GM19467 (cell line): ENCODE measurements around the gene ZNF470.

Experiments used
- ATAC-seq: cut with Tn5 transposase; IDR thresholded peaks from one replicate; pipeline ENCODE4 v1.9.1; 2021; ENCODE audit warnings: mild to moderate bottlenecking, moderate library complexity; ENCODE audit not compliant: unreplicated experiment

Gene ZNF470

GRCh38 chr19:56608274-56608964 lies 41.2 kb downstream of the ZNF470 start:
- ATAC-seq: no peak

- ATAC-seq: no peak
Measured at GRCh38 chr19:56611288-56611687, 44.0 kb downstream of the ZNF470 start.

GRCh38 chr19:56612737-56613136 lies 45.5 kb downstream of the ZNF470 start:
- ATAC-seq: no peak

GRCh38 chr19:56613639-56614038 lies 46.4 kb downstream of the ZNF470 start:
- ATAC-seq: no peak

GRCh38 chr19:56617531-56617930 lies 50.3 kb downstream of the ZNF470 start:
- ATAC-seq: no peak

- ATAC-seq: no peak
Measured at GRCh38 chr19:56619121-56619520, 51.9 kb downstream of the ZNF470 start.

GRCh38 chr19:56622374-56622773 lies 55.1 kb downstream of the ZNF470 start:
- ATAC-seq: no peak

GRCh38 chr19:56623006-56623405 lies 55.7 kb downstream of the ZNF470 start:
- no peak for ATAC-seq

GRCh38 chr19:56625708-56626107 lies 58.4 kb downstream of the ZNF470 start:
- no peak for ATAC-seq

- no peak for ATAC-seq
Measured at GRCh38 chr19:56633021-56633420, 65.8 kb downstream of the ZNF470 start.

GRCh38 chr19:56637976-56638555 lies 70.8 kb downstream of the ZNF470 start:
- ATAC-seq: no peak
